ENCODE data around the gene ZNF496.

The ZNF496 gene

DNA sequence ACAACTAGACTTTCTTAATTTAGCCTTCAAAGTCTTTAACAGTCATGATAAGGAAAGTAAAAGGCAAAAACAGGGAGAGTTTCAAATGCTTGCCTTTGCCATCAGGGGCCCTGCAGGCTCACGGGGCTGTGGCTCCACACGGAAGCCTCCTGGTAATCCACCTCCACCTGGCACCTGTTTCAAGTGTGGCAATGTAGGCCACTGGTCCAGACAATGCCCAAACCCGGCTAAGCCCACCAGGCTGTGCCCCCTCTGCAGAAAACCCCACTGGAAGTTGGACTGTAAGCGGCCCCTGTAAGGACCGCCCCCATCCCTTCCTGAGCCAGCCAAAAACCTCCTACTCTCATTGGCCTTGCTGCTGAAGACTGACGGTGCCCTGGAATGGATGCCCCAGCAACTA is 43.3 kb downstream of the ZNF496 start:
- no peak overlapping the region for H3K4me3 ChIP-seq (ENCODE audit: low read depth, low read length)
- WGBS (ENCODE audit: extremely low coverage, insufficient coverage, insufficient read length): no CpG with 5 or more reads among the region's 6 CpGs
- peaks cover 6% of the 10 kb centered on the region for H3K9me3 ChIP-seq (ENCODE audit: insufficient read depth, low read depth, low read length)

DNA sequence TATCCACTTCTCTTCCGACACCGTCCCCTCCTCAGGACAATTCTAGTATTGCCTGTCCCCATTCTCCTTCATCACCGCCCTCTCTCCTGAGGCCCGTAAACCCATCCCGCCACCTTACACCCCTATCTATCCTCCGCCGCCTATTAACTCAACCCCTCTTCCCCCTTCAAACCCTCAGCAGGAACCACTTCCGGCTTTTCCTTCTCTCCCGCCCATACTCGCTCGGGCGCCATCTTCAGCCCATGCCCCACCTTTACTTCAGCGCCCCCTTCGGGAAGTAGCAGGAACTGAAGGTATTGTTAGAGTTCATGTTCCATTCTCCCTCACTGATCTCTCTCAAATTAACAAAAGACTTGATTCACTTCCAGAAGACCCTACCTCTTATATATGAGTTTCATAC is 44.2 kb downstream of the ZNF496 start:
- H4K91ac ChIP-seq (ENCODE audit: low read depth, low read length): no peak overlapping the region
- H3K79me1 ChIP-seq (ENCODE audit: low read length): no peaks in the 10 kb centered on the region
- DNase-seq: no peak
- no peaks in the 10 kb centered on the region for H3K79me2 ChIP-seq (ENCODE audit: control insufficient read depth, insufficient read depth, low read length, poor library complexity)
- no peak overlapping the region for H2BK5ac ChIP-seq (ENCODE audit: low read depth, low read length, poor library complexity)
- 100% methylated on average over 5 of the region's 14 CpGs for WGBS (ENCODE audit: extremely low coverage, insufficient coverage, insufficient read length)
- H2AFZ ChIP-seq (ENCODE audit: insufficient read depth, low read length, poor library complexity): no peak overlapping the region
- no peak overlapping the region for H4K12ac ChIP-seq (ENCODE audit: low read depth, low read length)
- peaks cover 6 to 7% of the 10 kb centered on the region in 2 experiments for H3K4me1 ChIP-seq (ENCODE audit: control insufficient read depth in 1 of 2, insufficient read depth in 2 of 2, low read length in 2 of 2)
- no peak overlapping the region for H2BK120ac ChIP-seq (ENCODE audit: insufficient read depth, low read length, poor library complexity)
- no peak overlapping the region for H3K4ac ChIP-seq (ENCODE audit: low read depth, low read length)
- no peak overlapping the region for H3K4me3 ChIP-seq (ENCODE audit: low read depth, low read length)
- H3K27me3 ChIP-seq (ENCODE audit: insufficient read depth, low read length): no peaks in the 10 kb centered on the region
- no peaks in the 10 kb centered on the region for H3K36me3 ChIP-seq (ENCODE audit: control insufficient read depth in 1 of 2, insufficient read depth in 2 of 2, low read length in 2 of 2)
- H2AK5ac ChIP-seq (ENCODE audit: low read length): no peak overlapping the region
- no peak overlapping the region for H3K14ac ChIP-seq (ENCODE audit: low read length)
- peaks cover 6% of the 10 kb centered on the region for H3K9me3 ChIP-seq (ENCODE audit: insufficient read depth, low read depth, low read length)
- H4K8ac ChIP-seq (ENCODE audit: low read depth, low read length): no peak overlapping the region
- no peak overlapping the region for H3K27ac ChIP-seq (ENCODE audit: low read depth, low read length)
- no peak overlapping the region for H3K23ac ChIP-seq (ENCODE audit: low read length)
- no peak overlapping the region for H3K9ac ChIP-seq (ENCODE audit: low read length)
- no peak overlapping the region for H3K18ac ChIP-seq (ENCODE audit: low read length)
- no peak overlapping the region for H2BK12ac ChIP-seq (ENCODE audit: low read length)
- no peak overlapping the region for H3K4me2 ChIP-seq (ENCODE audit: low read length)

More for the DNA sequence above, 43.3 kb downstream of the ZNF496 start:
- H3K9ac ChIP-seq (ENCODE audit: low read length): no peak overlapping the region
- no peak for DNase-seq
- H3K79me2 ChIP-seq (ENCODE audit: control insufficient read depth, insufficient read depth, low read length, poor library complexity): no peaks in the 10 kb centered on the region
- no peak overlapping the region for H4K91ac ChIP-seq (ENCODE audit: low read depth, low read length)
- H3K36me3 ChIP-seq (ENCODE audit: control insufficient read depth in 1 of 2, insufficient read depth in 2 of 2, low read length in 2 of 2): no peaks in the 10 kb centered on the region
- H3K14ac ChIP-seq (ENCODE audit: low read length): no peak overlapping the region
- H2BK120ac ChIP-seq (ENCODE audit: insufficient read depth, low read length, poor library complexity): no peak overlapping the region
- no peak overlapping the region for H3K18ac ChIP-seq (ENCODE audit: low read length)
- H3K4me2 ChIP-seq (ENCODE audit: low read length): no peak overlapping the region
- no peak overlapping the region for H3K4ac ChIP-seq (ENCODE audit: low read depth, low read length)
- no peak overlapping the region for H2BK5ac ChIP-seq (ENCODE audit: low read depth, low read length, poor library complexity)
- no peak overlapping the region for H3K27ac ChIP-seq (ENCODE audit: low read depth, low read length)
- no peak overlapping the region for H2AFZ ChIP-seq (ENCODE audit: insufficient read depth, low read length, poor library complexity)
- no peak overlapping the region for H3K23ac ChIP-seq (ENCODE audit: low read length)
- no peak overlapping the region for H2AK5ac ChIP-seq (ENCODE audit: low read length)
- H2BK12ac ChIP-seq (ENCODE audit: low read length): no peak overlapping the region
- peaks cover 7 to 9% of the 10 kb centered on the region in 2 experiments for H3K4me1 ChIP-seq (ENCODE audit: control insufficient read depth in 1 of 2, insufficient read depth in 2 of 2, low read length in 2 of 2)
- no peaks in the 10 kb centered on the region for H3K79me1 ChIP-seq (ENCODE audit: low read length)
- no peaks in the 10 kb centered on the region for H3K27me3 ChIP-seq (ENCODE audit: insufficient read depth, low read length)
- H4K8ac ChIP-seq (ENCODE audit: low read depth, low read length): no peak overlapping the region
- no peak overlapping the region for H4K12ac ChIP-seq (ENCODE audit: low read depth, low read length)

DNA sequence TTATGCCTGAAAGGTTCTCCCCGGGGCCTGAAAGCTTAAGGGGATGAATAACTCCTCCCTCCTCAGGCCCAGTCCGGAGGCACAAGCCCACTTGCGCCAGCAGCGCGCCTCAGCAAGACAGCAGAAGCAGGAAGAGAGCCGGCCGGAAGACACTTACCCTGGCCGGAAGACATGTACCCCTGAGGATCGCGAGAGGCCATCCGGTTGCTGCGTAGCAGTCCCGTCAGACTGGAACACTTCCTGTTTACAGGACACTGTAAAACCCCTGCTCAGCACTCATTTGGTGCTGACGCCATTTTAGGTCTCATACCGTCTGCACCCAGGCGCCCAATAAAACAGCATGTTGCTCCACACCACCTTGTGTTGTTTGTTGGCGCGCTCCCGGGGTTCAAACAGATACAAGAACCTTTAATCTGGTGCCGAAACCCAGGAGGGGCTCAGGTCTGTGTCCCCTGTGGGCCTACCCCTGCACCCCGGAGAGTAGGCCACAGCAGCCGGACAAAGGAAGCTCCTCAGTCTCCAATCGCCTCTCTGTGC is 45.5 kb downstream of the ZNF496 start:
- Histone ChIP-seq H3K27ac (ENCODE audit: low read depth, low read length) (no peak overlapping the region), H2BK5ac (ENCODE audit: low read depth, low read length, poor library complexity) (no peak overlapping the region), H3K18ac (ENCODE audit: low read length) (no peak overlapping the region), H3K9me3 (ENCODE audit: insufficient read depth, low read depth, low read length) (peaks cover 4% of the 10 kb centered on the region), H3K79me1 (ENCODE audit: low read length) (no peaks in the 10 kb centered on the region), H3K9ac (ENCODE audit: low read length) (no peak overlapping the region), H2BK120ac (ENCODE audit: insufficient read depth, low read length, poor library complexity) (no peak overlapping the region), H2AK5ac (ENCODE audit: low read length) (no peak overlapping the region), H3K79me2 (ENCODE audit: control insufficient read depth, insufficient read depth, low read length, poor library complexity) (no peaks in the 10 kb centered on the region), H3K4me2 (ENCODE audit: low read length) (no peak overlapping the region), H2BK12ac (ENCODE audit: low read length) (no peak overlapping the region), H3K14ac (ENCODE audit: low read length) (no peak overlapping the region), H2AFZ (ENCODE audit: insufficient read depth, low read length, poor library complexity) (no peak overlapping the region), H3K4me1 (ENCODE audit: control insufficient read depth in 1 of 2, insufficient read depth in 2 of 2, low read length in 2 of 2) (peaks cover 0 to 2% of the 10 kb centered on the region in 2 experiments), H3K36me3 (ENCODE audit: control insufficient read depth in 1 of 2, insufficient read depth in 2 of 2, low read length in 2 of 2) (no peaks in the 10 kb centered on the region), H3K27me3 (ENCODE audit: insufficient read depth, low read length) (no peaks in the 10 kb centered on the region), H3K4me3 (ENCODE audit: low read depth, low read length) (no peak overlapping the region), H4K12ac (ENCODE audit: low read depth, low read length) (no peak overlapping the region), H3K4ac (ENCODE audit: low read depth, low read length) (no peak overlapping the region), H3K23ac (ENCODE audit: low read length) (no peak overlapping the region), H4K8ac (ENCODE audit: low read depth, low read length) (no peak overlapping the region), H4K91ac (ENCODE audit: low read depth, low read length) (no peak overlapping the region)
- no peak for DNase-seq
- WGBS (ENCODE audit: extremely low coverage, insufficient coverage, insufficient read length): no CpG with 5 or more reads among the region's 23 CpGs

DNA sequence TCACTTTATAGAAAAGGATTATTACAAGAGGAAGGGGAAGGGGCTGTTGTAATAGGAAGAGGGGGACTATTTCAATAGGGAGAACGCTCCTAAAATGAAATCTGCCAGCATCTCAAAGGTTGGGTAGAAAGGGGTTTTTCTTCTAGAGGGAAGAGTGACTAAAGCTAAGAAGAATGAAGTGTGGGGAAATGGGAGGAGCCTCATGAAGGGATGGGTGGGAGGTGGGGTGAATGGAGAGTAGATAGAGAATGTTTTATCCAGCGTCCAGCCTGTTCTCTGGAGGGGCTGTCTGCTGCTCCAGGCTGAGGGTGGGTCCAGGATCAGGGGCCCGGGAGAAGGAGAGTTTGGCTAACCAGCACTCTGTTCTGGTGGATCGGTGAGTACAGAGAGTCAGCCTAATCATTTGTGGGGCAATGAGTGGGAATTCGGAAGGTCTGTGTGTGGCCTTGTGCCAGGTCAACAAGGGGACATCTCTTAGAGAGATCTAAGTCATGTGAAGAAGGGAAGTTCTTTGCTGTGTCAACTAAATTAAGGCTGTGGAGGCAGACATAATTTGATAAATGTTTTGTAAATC is 50.6 kb downstream of the ZNF496 start:
- Histone ChIP-seq H3K9ac (ENCODE audit: low read length) (no peak overlapping the region), H4K91ac (ENCODE audit: low read depth, low read length) (no peak overlapping the region), H3K4me2 (ENCODE audit: low read length) (no peak overlapping the region), H4K12ac (ENCODE audit: low read depth, low read length) (no peak overlapping the region), H3K4me3 (ENCODE audit: low read depth, low read length) (no peak overlapping the region), H3K4me1 (ENCODE audit: control insufficient read depth in 1 of 2, insufficient read depth in 2 of 2, low read length in 2 of 2) (no peaks in the 10 kb centered on the region), H2BK120ac (ENCODE audit: insufficient read depth, low read length, poor library complexity) (no peak overlapping the region), H3K14ac (ENCODE audit: low read length) (no peak overlapping the region), H3K23ac (ENCODE audit: low read length) (no peak overlapping the region), H3K27me3 (ENCODE audit: insufficient read depth, low read length) (no peaks in the 10 kb centered on the region), H2AK5ac (ENCODE audit: low read length) (no peak overlapping the region), H3K79me1 (ENCODE audit: low read length) (no peaks in the 10 kb centered on the region), H3K79me2 (ENCODE audit: control insufficient read depth, insufficient read depth, low read length, poor library complexity) (no peaks in the 10 kb centered on the region), H3K18ac (ENCODE audit: low read length) (no peak overlapping the region), H4K8ac (ENCODE audit: low read depth, low read length) (no peak overlapping the region), H2BK12ac (ENCODE audit: low read length) (no peak overlapping the region), H2AFZ (ENCODE audit: insufficient read depth, low read length, poor library complexity) (no peak overlapping the region), H3K36me3 (ENCODE audit: control insufficient read depth in 1 of 2, insufficient read depth in 2 of 2, low read length in 2 of 2) (no peaks in the 10 kb centered on the region), H3K27ac (ENCODE audit: low read depth, low read length) (no peak overlapping the region), H2BK5ac (ENCODE audit: low read depth, low read length, poor library complexity) (no peak overlapping the region), H3K9me3 (ENCODE audit: insufficient read depth, low read depth, low read length) (peaks cover under 1% of the 10 kb centered on the region), H3K4ac (ENCODE audit: low read depth, low read length) (no peak overlapping the region)
- no CpG with 5 or more reads among the region's 5 CpGs for WGBS (ENCODE audit: extremely low coverage, insufficient coverage, insufficient read length)
- no peak for DNase-seq

All from trophoblast cell (in vitro differentiated cells and primary cell).